ENCODE data around the gene PERM1.

DNA sequence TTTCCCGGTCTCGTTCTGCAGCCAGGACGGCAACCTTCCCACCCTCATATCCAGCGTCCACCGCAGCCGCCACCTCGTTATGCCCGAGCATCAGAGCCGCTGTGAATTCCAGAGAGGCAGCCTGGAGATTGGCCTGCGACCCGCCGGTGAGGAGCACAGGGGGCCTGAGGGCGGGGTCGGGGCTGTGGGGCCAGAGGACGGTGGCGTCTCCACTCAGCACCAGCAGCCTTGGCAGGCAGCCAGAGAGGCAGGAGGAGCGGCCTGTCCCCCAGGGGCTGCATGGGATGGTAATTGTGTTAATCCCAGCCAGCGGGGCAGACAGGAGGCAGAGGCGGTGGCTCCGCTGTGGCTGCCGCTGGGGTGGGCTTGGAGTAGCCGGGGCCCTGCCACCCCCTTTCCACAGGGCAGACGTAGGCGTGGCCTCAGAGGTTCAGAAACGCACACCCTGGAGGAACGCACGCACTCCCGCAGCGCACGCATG lies 46.1 kb downstream of the PERM1 start:
- TF ChIP-seq TEAD4 (IDR thresholded peaks at IDR 0.05) (no peak), ZBTB7A (IDR thresholded peaks at IDR 0.05; ENCODE audit: low read depth) (no peak), FOXM1 (IDR thresholded peaks at IDR 0.05; ENCODE audit: borderline replicate concordance, low read depth) (no peak), EP300 (IDR thresholded peaks at IDR 0.05; ENCODE audit: borderline replicate concordance) (no peak), EGR1 (IDR thresholded peaks at IDR 0.05) (no peak), TAF1 (IDR thresholded peaks at IDR 0.05; ENCODE audit: low read depth) (no peak), CEBPB (IDR thresholded peaks at IDR 0.05) (no peak), YY1 (IDR thresholded peaks at IDR 0.05; ENCODE audit: low read depth) (no peak), RAD21 (IDR thresholded peaks at IDR 0.05; ENCODE audit: low read depth) (no peak), NFIC (IDR thresholded peaks at IDR 0.05) (peak; percentile 68)
